ENCODE data around the gene LGALS14. TPM values are rescaled to one million over a fixed set of nuclear protein-coding genes. Genes with fewer than 3 reads are reported as not detected.

LGALS14 gene
- total and polyA plus RNA-seq, 2 of the 8 experiments (the other 6 are each of a cell fraction or from before 2014, with no cell fraction given), result 0.50 to 0.77 TPM

DNA sequence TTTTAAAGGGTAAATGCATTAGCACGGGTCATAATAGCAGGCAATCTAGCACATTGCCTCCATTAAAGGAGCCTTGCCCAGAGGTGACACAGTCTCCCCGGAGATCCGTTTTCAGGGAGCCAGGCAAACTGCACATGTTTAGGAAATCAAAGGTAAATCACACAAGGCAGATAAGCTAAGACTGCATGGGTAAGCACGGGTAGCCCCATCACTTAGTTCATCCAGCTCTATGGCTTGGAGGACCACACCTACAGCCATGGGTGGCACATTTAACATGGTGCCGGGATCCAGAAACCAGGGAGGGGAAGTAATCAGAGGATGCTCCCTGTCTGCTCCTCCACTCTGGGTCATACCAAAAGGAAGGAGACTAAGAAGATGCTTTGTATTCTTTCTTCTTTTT, 31.8 kb upstream of the LGALS14 start:
- Histone ChIP-seq H4K5ac (ENCODE audit: insufficient read length, low read depth, low read length) (no peak overlapping the region), H3K9me3 (ENCODE audit: insufficient read depth in 2 of 2, low read depth in 1 of 2, low read length in 1 of 2) (no peaks in the 10 kb centered on the region), H3K14ac (ENCODE audit: insufficient read length) (no peak overlapping the region), H2BK15ac (ENCODE audit: low read length) (peak overlapping the region; percentile 74; the same call in 1 of the 2 replicates), H3K9ac (replicated peaks in 1 of 4; ENCODE audit: extremely low read depth in 1 of 4, low read depth in 3 of 4, low read length in 3 of 4) (no peak overlapping the region), H3K79me1 (ENCODE audit: low read depth, low read length) (no peaks in the 10 kb centered on the region), H3K23ac (ENCODE audit: insufficient read length) (no peak overlapping the region), H3K4me1 (replicated peaks in 1 of 4; ENCODE audit: control insufficient read depth in 3 of 4, insufficient read depth in 4 of 4, low read length in 3 of 4) (peaks cover 0 to 8% (median 2%) of the 10 kb centered on the region in 4 experiments; a peak in 2 of 7 replicates), H2BK20ac (ENCODE audit: low read length) (0 out of 2 replicates have a peak overlapping the region, but pooled peaks have one; percentile 67), H3K27me3 (replicated peaks in 1 of 4; ENCODE audit: control insufficient read depth in 3 of 4, extremely low read depth in 1 of 4, insufficient read depth in 3 of 4, low read length in 3 of 4) (no peaks in the 10 kb centered on the region), H3K4me3 (ENCODE audit: extremely low read depth in 1 of 4, insufficient read depth in 2 of 4, low read depth in 3 of 4, low read length in 4 of 4) (no peak overlapping the region), H2BK12ac (ENCODE audit: low read depth, low read length) (0 out of 2 replicates have a peak overlapping the region, but pooled peaks have one; percentile 56), H2AFZ (ENCODE audit: low read length) (no peak overlapping the region), H4K8ac (ENCODE audit: extremely low read depth, insufficient read depth, low read length) (no peak overlapping the region), H2AK5ac (ENCODE audit: low read depth, low read length) (no peak overlapping the region; the same call in 1 of the 2 replicates), H4K91ac (replicated peaks; ENCODE audit: insufficient read length, low read length) (peak overlapping the region; percentile 79), H3K4ac (replicated peaks; ENCODE audit: insufficient read length, low read depth, low read length) (no peak overlapping the region), H2BK5ac (ENCODE audit: low read depth, low read length) (peak overlapping the region; percentile 1; the same call in 1 of the 2 replicates), H3K36me3 (ENCODE audit: control insufficient read depth in 2 of 4, insufficient read depth in 4 of 4, low read length in 3 of 4) (no peaks in the 10 kb centered on the region), H2BK120ac (replicated peaks; ENCODE audit: low read depth, low read length) (no peak overlapping the region), H3K56ac (replicated peaks; ENCODE audit: insufficient read length, low read depth, low read length) (no peak overlapping the region), H3K27ac (ENCODE audit: low read depth, low read length) (no peak overlapping the region), H3K18ac (ENCODE audit: extremely low read depth, low read length) (no peak overlapping the region), H3K23me2 (ENCODE audit: low read depth, low read length) (no peaks in the 10 kb centered on the region), H4K20me1 (replicated peaks in 1 of 2; ENCODE audit: control insufficient read depth in 1 of 2, insufficient read depth in 2 of 2, low read length in 2 of 2) (no peaks in the 10 kb centered on the region), H3K4me2 (ENCODE audit: insufficient read depth in 1 of 2, low read depth in 2 of 2, low read length in 2 of 2) (no peak overlapping the region), H3K79me2 (ENCODE audit: control insufficient read depth in 1 of 2, insufficient read depth in 2 of 2, low read length in 2 of 2) (no peaks in the 10 kb centered on the region)
- WGBS, 2 experiments (ENCODE audit: extremely low coverage in 1 of 2, insufficient coverage in 1 of 2, insufficient read length in 1 of 2, insufficient replicate concordance in 2 of 2, low coverage in 1 of 2, low lambda C conversion rate in 2 of 2, missing lambda C conversion rate in 1 of 2), result 84% methylated on average over 5 of the region's 5 CpGs; no CpG with 5 or more reads in 1 of the 2 experiments
- ChIA-PET POLR2A (ENCODE audit: partially characterized antibody) (interaction anchor here (1.2 kb wide), 2 partner anchors 121 to 227 kb away, joined by 3 read pairs; partner anchors contain the start of gene SUPT5H), CTCF (ENCODE audit: partially characterized antibody) (interaction anchor here (0.8 to 7.2 kb wide), 22 partner anchors 10 to 198 kb away, joined by 3 to 108 read pairs (median 5); partner anchors contain the start of genes DLL3 and EID2B)
- FAIRE-seq (no peak), DNase-seq (ENCODE audit: low read depth in 1 of 2, low spot score in 2 of 2) (no peak)

Data from H1 (cell line).